Mesothelial cell of epicardium (in vitro differentiated cells): ENCODE measurements around the gene ELOVL2. TPM values are rescaled to one million over a fixed set of nuclear protein-coding genes. Genes with fewer than 3 reads are reported as not detected.

Experiments used
- DNase-seq, 2 experiments: peaks; one replicate each; pipeline ENCODE4 v3.0.0; 2021; ENCODE audit warnings: low spot score in 2 of 2; ENCODE audit not compliant: unreplicated experiment in 2 of 2
- H3K27ac Mint-ChIP-seq: 2 replicates; pipeline ENCODE4 v1.8.0; 2021; ENCODE audit warnings: mixed read lengths
- H3K27me3 Mint-ChIP-seq: 2 replicates; pipeline ENCODE4 v1.8.0; 2021; ENCODE audit warnings: low read depth, mixed read lengths
- H3K36me3 Mint-ChIP-seq: 2 replicates; pipeline ENCODE4 v1.8.0; 2021; ENCODE audit warnings: mixed read lengths
- H3K4me1 Mint-ChIP-seq: 2 replicates; pipeline ENCODE4 v1.8.0; 2021; ENCODE audit warnings: mixed read lengths
- H3K4me3 Mint-ChIP-seq: 2 replicates; pipeline ENCODE4 v1.8.0; 2021; ENCODE audit warnings: mild to moderate bottlenecking, moderate library complexity, mixed read lengths
- H3K9me3 Mint-ChIP-seq: 2 replicates; pipeline ENCODE4 v1.8.0; 2021; ENCODE audit warnings: mixed read lengths
- CTCF ChIP-seq: fragments of 200-600 bp; sonication (generic); IDR thresholded peaks from one replicate; pipeline ENCODE4 v1.5.0; 2021; ENCODE audit warnings: antibody characterized with exemption; ENCODE audit not compliant: unreplicated experiment
- total RNA-seq: library from RNA; stranded (reverse); gene quantifications from 3 replicates; pipeline ENCODE4 v1.2.1, GENCODE V29; 2021

Gene ELOVL2
- total RNA-seq, 1 donor from 2014 or later, result 1.6 TPM

GRCh38 chr6:11055127-11055627 lies 11.1 kb upstream of the ELOVL2 start:
- no peak for TF ChIP-seq CTCF
- Mint-ChIP-seq H3K4me1 (no peaks in the 10 kb centered on the region), H3K36me3 (no peaks in the 10 kb centered on the region), H3K27me3 (no peaks in the 10 kb centered on the region), H3K4me3 (no peak overlapping the region), H3K27ac (no peak overlapping the region), H3K9me3 (no peaks in the 10 kb centered on the region)
- no peak for DNase-seq

- Mint-ChIP-seq H3K4me3 (no peak overlapping the region), H3K27me3 (no peaks in the 10 kb centered on the region), H3K36me3 (no peaks in the 10 kb centered on the region), H3K4me1 (no peaks in the 10 kb centered on the region), H3K9me3 (no peaks in the 10 kb centered on the region), H3K27ac (no peak overlapping the region)
- DNase-seq, result no peak
- TF ChIP-seq CTCF, result no peak
Measured at GRCh38 chr6:11054722-11055121, 10.6 kb upstream of the ELOVL2 start.

- Mint-ChIP-seq H3K36me3 (no peaks in the 10 kb centered on the region), H3K9me3 (no peaks in the 10 kb centered on the region), H3K27ac (no peak overlapping the region), H3K27me3 (no peaks in the 10 kb centered on the region), H3K4me3 (no peak overlapping the region), H3K4me1 (no peaks in the 10 kb centered on the region)
- DNase-seq, result no peak
- no peak for TF ChIP-seq CTCF
Measured at GRCh38 chr6:11053307-11053706, 9.2 kb upstream of the ELOVL2 start.

GRCh38 chr6:11050731-11051130 lies 6.6 kb upstream of the ELOVL2 start:
- no peak for TF ChIP-seq CTCF
- Mint-ChIP-seq H3K9me3 (no peaks in the 10 kb centered on the region), H3K36me3 (no peaks in the 10 kb centered on the region), H3K4me3 (no peak overlapping the region), H3K27ac (no peak overlapping the region), H3K4me1 (no peaks in the 10 kb centered on the region), H3K27me3 (peaks cover 18% of the 10 kb centered on the region)
- DNase-seq, result no peak

- Mint-ChIP-seq H3K27ac (no peak overlapping the region), H3K27me3 (peaks cover 54% of the 10 kb centered on the region), H3K4me3 (peak overlapping the region; percentile 79), H3K4me1 (peaks cover 15% of the 10 kb centered on the region), H3K9me3 (no peaks in the 10 kb centered on the region), H3K36me3 (no peaks in the 10 kb centered on the region)
- no peak for DNase-seq
- no peak for TF ChIP-seq CTCF
Measured at GRCh38 chr6:11044712-11045167, 635 bp upstream of the ELOVL2 start.
